ENCODE measurements around the gene UBR3.

DNA sequence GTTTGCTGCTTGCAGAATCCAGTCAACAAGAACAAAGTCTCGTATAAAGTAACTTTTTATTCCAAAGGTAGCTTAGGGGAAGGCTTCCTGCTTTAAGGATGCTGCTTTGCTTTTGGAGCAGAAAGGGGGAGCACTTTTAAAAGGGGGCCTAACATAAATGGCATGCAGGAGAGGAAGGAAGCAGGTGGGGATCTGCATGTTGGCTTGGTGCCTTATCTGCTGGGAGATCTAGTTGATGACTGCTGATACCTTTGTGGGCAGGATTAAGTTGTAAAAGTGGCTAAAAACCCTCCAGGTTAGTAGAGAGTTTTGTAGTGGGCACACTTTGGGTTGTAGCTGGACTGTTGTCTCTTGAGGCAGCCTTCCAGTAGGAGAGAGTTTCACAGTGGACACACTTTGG, 22.5 kb downstream of the UBR3 start:
- TF ChIP-seq, protein P1, sequence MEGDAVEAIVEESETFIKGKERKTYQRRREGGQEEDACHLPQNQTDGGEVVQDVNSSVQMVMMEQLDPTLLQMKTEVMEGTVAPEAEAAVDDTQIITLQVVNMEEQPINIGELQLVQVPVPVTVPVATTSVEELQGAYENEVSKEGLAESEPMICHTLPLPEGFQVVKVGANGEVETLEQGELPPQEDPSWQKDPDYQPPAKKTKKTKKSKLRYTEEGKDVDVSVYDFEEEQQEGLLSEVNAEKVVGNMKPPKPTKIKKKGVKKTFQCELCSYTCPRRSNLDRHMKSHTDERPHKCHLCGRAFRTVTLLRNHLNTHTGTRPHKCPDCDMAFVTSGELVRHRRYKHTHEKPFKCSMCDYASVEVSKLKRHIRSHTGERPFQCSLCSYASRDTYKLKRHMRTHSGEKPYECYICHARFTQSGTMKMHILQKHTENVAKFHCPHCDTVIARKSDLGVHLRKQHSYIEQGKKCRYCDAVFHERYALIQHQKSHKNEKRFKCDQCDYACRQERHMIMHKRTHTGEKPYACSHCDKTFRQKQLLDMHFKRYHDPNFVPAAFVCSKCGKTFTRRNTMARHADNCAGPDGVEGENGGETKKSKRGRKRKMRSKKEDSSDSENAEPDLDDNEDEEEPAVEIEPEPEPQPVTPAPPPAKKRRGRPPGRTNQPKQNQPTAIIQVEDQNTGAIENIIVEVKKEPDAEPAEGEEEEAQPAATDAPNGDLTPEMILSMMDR (conservative IDR thresholded peaks at IDR 0.05; ENCODE audit: low read length), result 0 out of 2 replicates have a peak, but pooled peaks have one; percentile 16
- TF ChIP-seq EZH2phosphoT487 (IDR thresholded peaks at IDR 0.05; ENCODE audit: borderline replicate concordance), result no peak

All from Loucy (cell line).